Hematopoietic multipotent progenitor cell treated with erythropoietin and hydrocortisone succinate and interleukin-3 and kit ligand, for 4 days (in vitro differentiated cells): ENCODE results near the gene SNCG.
"Not testable (repeated sequence)": the region's sequence is repeated elsewhere in the genome, so short reads cannot be mapped to it uniquely, and the experiment has no call there.

Source experiments
- DNase-seq: peaks from one replicate; pipeline ENCODE4 v3.0.0-alpha.2; 2015

The SNCG gene

DNA sequence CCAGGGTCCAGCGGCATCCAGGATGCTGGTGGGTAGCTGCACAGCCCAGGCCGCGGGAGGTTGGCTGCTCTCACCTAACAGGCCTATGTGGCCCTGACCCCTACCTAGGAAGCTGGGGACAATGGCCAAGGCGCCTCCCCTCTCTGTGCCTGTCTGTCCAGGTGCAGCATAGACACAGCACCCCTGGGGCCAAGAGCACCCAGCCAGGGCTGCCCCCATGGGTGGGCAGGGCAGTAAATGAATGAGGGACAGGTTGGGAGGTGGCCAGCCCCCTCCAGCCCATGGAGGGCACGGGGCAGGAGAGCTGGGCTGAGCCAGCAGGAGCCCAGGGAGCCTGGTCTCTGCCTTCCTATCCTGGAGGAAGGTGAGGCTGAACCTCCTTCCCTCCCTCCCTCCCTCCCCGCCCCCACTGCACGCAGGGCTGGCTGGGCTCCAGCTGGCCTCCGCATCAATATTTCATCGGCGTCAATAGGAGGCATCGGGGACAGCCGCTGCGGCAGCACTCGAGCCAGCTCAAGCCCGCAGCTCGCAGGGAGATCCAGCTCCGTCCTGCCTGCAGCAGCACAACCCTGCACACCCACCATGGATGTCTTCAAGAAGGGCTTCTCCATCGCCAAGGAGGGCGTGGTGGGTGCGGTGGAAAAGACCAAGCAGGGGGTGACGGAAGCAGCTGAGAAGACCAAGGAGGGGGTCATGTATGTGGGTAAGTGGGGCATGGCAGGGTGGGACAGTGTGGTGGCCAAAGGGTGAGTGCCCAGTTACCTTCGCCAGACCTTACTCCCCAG is at the start of gene SNCG:
SNCG (plus strand) TSS at position 484 of the 785 bp plus-strand sequence; CDS start at position 583, 99 bp downstream.
- DNase-seq = no peak

GRCh38 chr10:86914734-86915133 is 43.7 kb upstream of the SNCG start:
- DNase-seq = no peak

GRCh38 chr10:86918022-86918471 is 40.4 kb upstream of the SNCG start:
- DNase-seq = no peak

GRCh38 chr10:86922553-86922961 is 35.8 kb upstream of the SNCG start:
- DNase-seq = no peak

DNA sequence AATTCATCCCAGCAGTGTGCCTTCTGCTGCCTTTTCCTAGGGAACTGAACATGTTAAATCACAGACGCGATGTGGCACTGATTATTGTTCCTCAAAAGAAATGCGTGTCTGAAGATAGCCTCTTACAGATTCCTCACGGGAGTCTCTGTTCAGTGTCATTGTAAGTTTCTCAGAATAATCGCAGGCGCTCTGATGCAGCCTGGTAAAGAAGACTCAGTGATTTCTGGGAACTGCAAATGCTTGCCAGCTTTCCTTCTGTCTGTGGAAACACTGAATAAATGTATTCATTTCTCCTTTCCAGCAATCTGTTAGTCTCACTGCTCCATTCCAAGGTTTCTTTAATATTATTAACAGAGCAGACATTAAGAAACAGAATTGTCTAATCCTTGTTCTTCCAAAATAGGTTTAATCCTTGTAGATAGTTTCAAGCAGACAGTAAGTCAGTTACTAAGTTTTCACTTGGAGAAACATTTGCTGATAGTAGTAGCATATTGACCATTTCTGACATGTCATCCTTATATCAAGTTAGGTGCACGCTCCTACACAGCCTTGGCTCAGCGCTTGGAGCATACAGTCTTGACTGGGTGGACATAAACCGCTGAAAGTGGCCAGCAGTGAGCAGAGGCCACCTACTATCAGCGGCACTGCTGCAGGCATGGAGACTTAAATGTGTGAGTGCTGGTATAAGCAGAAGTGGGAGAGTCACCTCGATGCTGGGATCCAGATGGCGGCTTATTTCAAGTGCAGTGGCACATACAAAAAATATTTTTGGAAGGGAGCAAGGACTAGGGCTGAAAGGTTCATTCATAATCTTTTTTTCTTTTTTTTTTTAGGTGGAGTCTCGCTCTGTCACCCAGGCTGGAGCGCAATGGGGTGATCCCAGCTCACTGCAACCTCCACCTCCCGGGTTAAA is 28.7 kb upstream of the SNCG start:
- DNase-seq = no peak

DNA sequence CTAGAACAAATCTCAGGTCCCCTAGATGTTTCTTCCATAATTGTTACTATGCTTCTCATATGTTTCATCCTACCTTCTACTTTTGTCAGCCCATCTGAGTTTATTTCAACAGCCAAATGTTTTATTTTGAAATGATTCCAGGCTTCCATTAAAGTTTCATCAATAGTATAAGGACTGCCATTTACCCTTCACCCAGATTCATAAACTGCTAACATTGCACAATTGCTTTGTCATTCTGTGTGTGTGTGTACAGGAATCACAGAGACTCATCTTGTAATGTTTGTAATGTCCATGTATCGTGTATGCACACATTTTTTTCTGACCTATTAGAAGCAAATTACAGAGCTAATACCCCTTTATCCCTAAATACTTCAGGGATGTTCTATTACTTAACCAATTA is 26.5 kb upstream of the SNCG start:
- DNase-seq = no peak

- no peak for DNase-seq
These were observed 25.7 kb upstream of the SNCG start for GRCh38 chr10:86932674-86933073.

DNA sequence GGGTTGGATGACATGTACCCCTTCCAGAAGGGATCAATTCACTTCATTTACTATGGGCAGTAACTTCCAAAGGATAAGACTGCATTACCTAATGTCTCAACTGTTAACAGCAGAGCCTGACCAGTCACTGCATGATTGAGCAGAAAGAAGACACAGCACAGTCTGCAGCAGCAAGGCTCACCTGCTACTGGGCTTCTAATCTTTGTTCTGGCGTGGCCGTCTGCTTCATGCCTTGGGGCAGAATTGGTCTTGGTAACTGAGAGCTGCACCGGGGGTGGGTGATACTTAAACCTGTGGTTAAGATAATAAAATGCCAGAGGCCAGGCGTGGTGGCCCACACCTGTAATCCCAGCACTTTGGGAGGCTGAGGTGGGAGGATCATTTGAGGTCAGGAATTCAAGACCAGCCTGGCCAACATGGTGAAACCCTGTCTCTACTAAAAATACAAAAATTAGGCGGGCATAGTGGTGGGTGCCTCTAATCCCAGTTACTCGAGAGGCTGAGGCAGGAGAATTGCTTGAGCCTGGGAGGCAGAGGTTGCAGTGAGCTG is 24.2 kb upstream of the SNCG start:
- DNase-seq = not testable (repeated sequence)

- no peak for DNase-seq
These were observed 21.5 kb upstream of the SNCG start for GRCh38 chr10:86936661-86937501.

- DNase-seq = no peak
These were observed 20.8 kb upstream of the SNCG start for GRCh38 chr10:86937502-86938154.

DNA sequence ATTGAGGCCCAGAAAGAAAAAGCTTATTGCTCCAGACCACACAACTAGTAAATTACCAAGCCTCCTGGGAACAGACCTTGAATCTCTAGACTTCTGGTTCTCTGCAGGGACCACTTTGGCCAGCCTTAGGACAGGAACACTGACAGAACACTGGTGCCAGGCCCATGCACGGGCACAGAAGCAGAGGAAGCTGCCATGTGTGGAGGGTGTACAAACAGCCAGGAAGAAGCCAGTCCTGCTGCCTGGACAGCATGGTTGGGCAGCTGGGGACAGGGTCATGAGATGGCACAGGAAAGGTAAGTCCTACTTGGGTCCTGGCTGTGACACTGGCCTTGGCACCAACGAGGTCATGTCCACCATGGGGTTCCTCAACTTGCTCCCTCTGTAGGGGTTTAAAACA is 20.1 kb upstream of the SNCG start:
- DNase-seq = no peak

DNA sequence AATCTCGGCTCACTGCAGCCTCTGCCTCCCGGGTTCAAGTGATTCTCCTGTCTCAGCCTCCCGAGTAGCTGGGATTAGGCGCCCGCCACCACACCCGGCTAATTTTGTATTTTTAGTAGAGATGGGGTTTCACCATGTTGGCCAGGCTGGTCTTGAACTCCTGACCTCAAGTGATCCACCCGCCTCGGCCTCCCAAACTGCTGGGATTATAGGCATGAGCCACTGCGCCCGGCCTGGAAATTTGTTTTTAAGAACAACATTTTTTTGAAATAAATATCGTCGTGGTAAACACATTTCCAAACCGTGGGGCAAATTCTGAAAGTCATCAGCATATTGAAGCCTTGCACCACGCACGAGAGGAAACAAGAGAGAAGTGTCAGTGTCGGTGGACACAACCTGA is 18.3 kb upstream of the SNCG start:
- not testable (repeated sequence) for DNase-seq

GRCh38 chr10:86940677-86941076 is 17.7 kb upstream of the SNCG start:
- DNase-seq = no peak

DNA sequence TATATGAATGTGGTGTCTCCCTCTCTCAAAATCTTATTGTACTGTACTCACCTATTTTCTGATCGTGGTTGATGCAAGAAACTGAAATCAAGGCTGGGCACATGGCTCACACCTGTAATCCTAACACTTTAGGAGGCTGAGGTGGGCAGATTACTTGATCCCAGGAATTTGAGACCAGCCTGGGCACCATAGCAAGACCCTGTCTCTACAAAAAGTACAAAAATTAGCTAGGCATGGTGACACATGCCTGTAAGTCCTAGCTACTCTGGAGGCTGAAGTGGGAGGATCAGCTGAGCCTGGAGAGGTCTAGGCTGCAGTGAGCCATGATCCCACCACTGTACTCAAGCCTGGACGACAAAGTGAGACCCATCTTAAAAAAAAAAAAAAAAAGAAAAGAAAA is 17.0 kb upstream of the SNCG start:
- no peak for DNase-seq

GRCh38 chr10:86941991-86942421 is 16.4 kb upstream of the SNCG start:
- DNase-seq = no peak

DNA sequence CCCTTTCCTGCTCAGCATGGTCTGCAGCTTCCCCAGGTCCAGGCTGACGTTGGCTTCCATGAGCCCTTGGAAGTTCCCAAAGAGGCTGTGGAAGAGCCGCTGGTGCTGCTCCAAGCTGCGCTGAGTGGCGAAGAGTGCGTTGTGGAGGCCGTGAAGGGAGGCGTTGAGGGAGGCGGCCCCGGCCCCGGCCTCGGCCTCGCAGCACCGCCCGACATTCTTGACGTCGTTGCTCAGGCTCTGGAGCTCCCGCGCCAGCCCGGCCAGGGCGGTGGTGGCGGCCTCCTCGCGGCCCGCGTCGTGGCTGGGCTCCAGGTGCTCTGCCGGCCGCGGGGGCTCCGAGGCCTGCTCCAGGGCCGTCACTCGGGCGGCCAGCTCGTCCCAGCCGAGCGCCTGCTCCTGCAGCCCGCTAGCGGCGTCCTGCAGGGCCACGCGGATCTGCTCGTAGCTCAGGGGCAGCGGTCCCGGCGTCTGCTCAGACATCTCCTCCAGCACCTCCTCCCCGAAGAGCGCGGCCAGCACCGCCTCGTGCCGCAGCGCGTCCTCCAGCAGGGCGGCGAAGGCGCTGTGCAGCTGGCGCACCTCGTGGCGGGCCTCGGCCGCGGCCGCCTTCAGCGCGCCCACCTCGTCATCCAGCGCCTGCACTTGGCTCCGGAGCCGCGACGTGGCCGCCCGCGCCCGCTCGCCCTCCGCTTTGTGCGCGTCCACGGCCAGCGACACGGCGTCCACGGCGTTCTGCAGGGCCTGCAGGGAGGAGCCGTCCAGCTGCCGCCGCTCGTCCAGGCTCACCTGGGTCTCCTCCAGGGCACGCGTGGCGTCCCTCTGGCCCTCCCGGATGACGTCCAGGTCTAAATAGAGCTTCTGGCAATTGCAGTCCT is 15.7 kb upstream of the SNCG start:
- no peak for DNase-seq

DNA sequence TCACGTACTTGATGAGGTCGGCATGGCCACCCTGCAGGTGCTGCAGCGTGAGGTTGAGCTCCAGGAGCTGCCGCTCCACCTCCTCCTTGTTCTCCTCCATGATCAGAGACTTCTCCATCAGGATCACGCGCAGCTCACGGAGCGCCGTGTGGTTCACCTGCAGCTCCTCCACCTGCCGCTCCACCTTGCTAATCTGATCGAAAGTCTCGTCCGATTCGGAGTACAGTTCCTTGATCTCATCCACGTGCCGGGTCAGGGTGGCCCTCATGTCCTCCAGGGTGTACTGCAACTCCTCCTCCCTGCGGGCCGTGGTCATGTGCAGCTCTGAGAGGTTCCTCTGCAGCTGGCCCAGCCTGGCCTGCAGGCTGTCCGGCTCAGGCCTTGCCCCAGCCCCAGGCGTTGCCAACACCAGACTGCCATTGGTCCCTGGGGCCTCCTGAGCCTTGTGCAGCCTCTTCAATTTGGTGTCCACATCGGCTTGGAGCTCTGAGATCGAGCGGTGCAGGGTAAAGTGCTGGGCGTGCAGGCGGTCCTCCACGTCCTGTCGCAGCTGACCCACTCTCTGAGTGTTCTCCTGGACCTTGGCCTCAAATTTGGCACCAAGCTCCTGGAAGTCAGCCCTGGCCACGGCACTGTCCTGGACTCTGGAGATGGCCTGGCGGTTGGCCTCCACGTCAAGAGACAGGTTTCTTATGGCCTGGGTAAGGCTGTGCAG is 14.9 kb upstream of the SNCG start:
- no peak for DNase-seq

DNA sequence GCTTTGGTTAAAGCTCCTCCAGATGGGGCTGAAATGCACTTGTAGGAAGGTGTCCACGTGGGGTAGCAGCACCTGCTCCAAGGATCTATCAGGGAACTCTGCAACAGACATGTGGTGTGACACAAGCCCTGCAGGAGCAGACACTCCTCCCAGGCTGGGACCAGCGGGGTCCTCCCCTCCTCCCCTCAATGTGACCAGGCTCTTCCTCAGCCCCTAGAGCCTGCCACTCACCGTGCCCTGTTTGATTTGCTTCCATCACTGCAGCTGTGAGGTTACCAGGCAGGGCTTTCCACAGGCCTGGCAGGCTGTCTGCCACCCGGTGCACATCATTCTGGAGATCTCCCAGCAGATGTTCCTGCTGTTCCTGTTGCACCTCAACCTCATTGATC is 14.4 kb upstream of the SNCG start:
- DNase-seq = no peak

GRCh38 chr10:86944471-86944870 is 13.9 kb upstream of the SNCG start:
- DNase-seq = no peak

DNA sequence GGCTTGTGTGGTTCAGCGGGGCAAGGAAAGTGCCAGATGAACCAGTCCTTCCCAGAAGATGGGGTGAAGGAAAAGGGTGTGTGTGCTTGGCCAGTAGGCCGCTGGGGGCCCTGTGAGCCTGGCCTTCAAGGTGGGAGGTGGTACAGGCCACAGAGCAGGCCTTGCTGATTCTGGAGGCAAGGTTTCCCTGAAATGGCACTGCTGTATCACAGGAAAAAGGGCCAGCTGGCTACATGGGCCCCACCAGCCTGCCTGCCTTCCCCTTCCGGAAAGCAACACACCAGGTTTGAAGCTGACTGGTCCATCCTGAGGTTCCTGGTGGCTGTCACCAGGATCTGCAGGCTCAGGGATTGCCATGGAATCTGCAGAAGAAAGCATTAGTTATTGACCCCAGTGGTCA is 13.5 kb upstream of the SNCG start:
- no peak for DNase-seq
